Stimulated activated CD4-positive, alpha-beta T cell treated with anti-CD3 and anti-CD28 coated beads, Interleukin-1b, Interleukin-23, amount 100 ng/mL, for 1 hour (primary cell): ENCODE measurements around the gene MARCO.

Experiments
- DNase-seq, 2 donors: peaks; one replicate each; pipeline ENCODE4 v3.0.0-alpha.2; 2020; ENCODE audit warnings: low read depth in 2 of 2

The MARCO gene

DNA sequence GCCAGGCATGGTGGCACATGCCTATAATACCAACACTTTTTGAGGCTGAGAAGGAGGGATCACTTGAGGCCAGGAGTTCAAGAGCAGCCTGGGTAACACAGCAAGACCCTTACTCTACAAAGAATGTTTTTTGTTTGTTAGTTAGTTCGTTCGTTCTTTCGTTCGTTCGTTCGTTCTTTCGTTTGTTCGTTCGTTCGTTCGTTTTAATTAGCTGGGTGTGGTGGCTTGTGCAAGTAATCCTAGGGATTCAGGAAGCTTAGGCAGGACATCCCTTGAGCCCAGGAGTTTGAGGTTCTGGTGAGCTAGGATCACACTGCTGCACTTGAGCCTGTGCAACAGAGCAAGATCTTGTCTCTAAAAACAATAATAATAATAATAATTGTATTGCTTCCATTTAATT lies 98.7 kb downstream of the MARCO start:
- DNase-seq, result no peak
